ENCODE results near the gene BTNL3. TPM values are rescaled to one million over a fixed set of nuclear protein-coding genes. Genes with fewer than 3 reads are reported as not detected.

Gene BTNL3
- total RNA-seq, 1 experiment from 2014 or later = not detected

DNA sequence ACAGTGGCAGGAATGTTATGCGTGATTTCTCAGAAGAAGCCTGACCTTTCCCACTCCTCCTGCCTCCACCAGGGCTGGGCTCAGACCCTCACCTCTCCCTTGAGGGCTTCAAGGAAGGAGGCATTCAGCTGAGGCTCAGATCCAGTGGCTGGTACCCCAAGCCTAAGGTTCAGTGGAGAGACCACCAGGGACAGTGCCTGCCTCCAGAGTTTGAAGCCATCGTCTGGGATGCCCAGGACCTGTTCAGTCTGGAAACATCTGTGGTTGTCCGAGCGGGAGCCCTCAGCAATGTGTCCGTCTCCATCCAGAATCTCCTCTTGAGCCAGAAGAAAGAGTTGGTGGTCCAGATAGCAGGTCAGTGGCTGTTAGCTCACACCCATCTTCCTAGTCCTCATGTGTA is 61.4 kb downstream of the BTNL3 start:
- Histone ChIP-seq H3K36me3 (ENCODE audit: low read depth) (no peaks in the 10 kb centered on the region), H2AFZ (no peak overlapping the region), H3K27ac (no peak overlapping the region), H3K9me3 (ENCODE audit: insufficient read depth, low read depth) (no peaks in the 10 kb centered on the region), H3K4me1 (replicated peaks; ENCODE audit: insufficient read depth) (no peaks in the 10 kb centered on the region), H3K9me2 (ENCODE audit: insufficient read depth) (no peaks in the 10 kb centered on the region), H4K20me1 (ENCODE audit: insufficient read depth) (no peaks in the 10 kb centered on the region), H3K4me2 (no peak overlapping the region), H3K79me2 (ENCODE audit: low read depth) (no peaks in the 10 kb centered on the region), H3K4me3 (no peak overlapping the region), H3K27me3 (ENCODE audit: insufficient read depth, low read depth) (peaks cover 75% of the 10 kb centered on the region), H3F3A (ENCODE audit: insufficient read depth, low read depth) (no peaks in the 10 kb centered on the region)
- TF ChIP-seq EZH2 (IDR thresholded peaks at IDR 0.05; ENCODE audit: low read depth) = no peak
- TF ChIP-seq, protein P1, sequence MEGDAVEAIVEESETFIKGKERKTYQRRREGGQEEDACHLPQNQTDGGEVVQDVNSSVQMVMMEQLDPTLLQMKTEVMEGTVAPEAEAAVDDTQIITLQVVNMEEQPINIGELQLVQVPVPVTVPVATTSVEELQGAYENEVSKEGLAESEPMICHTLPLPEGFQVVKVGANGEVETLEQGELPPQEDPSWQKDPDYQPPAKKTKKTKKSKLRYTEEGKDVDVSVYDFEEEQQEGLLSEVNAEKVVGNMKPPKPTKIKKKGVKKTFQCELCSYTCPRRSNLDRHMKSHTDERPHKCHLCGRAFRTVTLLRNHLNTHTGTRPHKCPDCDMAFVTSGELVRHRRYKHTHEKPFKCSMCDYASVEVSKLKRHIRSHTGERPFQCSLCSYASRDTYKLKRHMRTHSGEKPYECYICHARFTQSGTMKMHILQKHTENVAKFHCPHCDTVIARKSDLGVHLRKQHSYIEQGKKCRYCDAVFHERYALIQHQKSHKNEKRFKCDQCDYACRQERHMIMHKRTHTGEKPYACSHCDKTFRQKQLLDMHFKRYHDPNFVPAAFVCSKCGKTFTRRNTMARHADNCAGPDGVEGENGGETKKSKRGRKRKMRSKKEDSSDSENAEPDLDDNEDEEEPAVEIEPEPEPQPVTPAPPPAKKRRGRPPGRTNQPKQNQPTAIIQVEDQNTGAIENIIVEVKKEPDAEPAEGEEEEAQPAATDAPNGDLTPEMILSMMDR (conservative IDR thresholded peaks at IDR 0.05) = no peak
- intact Hi-C loops (cut with micrococcal nuclease; ENCODE audit: unreplicated experiment) = no loop called here
- BruUV-seq (replicated peaks) = no TSS peak
- ChIA-PET CTCF (no interaction called here), POLR2A (ENCODE audit: unreplicated experiment) (no interaction called here)
- DNase-seq = no peak

DNA sequence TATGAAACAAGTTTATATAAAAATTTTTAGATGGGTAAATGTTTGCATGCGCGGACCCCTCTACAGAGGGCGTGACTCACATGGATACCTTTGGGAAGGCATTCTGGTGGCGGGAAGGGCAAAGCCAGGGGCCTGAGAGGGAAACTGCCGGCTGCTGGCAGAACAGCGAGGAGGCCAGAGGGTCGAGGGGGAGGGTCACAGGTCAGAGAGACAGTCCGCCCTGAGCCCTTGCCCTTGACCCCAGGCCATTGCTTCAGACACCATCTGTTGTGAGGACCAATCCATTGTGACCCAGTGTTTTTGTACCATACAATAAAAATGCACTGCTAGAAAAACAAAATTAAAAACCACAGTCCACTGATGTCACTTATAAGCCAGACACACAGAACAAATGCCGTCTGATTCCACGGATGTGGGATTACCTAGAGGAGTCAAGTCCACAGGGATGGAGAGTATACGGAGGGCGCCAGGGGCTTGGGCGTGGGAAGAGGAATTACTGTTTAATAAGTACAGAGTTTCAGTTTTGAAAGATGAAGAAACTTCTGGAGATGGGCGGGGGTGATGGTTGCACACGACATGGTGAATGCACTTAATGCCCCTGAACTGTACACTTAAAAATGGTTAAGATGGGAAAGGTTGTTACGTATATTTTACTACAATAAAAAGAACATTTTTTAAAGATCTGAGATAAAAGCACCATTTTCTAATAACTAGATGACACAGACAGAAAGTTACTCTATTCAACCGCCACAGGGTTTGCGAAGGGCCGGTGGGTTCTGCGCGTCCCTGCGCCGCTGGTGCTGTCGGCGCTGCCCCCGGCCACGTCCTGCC is 63.4 kb downstream of the BTNL3 start:
- no peaks in the 10 kb centered on the region for H3F3A ChIP-seq (ENCODE audit: insufficient read depth, low read depth)
- no peaks in the 10 kb centered on the region for H3K4me1 ChIP-seq (replicated peaks; ENCODE audit: insufficient read depth)
- intact Hi-C loops (cut with micrococcal nuclease; ENCODE audit: unreplicated experiment) = no loop called here
- no peak overlapping the region for H3K4me3 ChIP-seq
- no TSS peak for BruUV-seq (replicated peaks)
- H3K9me2 ChIP-seq (ENCODE audit: insufficient read depth) = no peaks in the 10 kb centered on the region
- H3K36me3 ChIP-seq (ENCODE audit: low read depth) = no peaks in the 10 kb centered on the region
- no peak overlapping the region for H3K4me2 ChIP-seq
- H2AFZ ChIP-seq = no peak overlapping the region
- DNase-seq = no peak
- no peak for TF ChIP-seq EZH2 (IDR thresholded peaks at IDR 0.05; ENCODE audit: low read depth)
- TF ChIP-seq, protein P1 (conservative IDR thresholded peaks at IDR 0.05) = no peak
- H3K27ac ChIP-seq = no peak overlapping the region
- CTCF ChIA-PET = no interaction called here
- no peaks in the 10 kb centered on the region for H4K20me1 ChIP-seq (ENCODE audit: insufficient read depth)
- H3K27me3 ChIP-seq (ENCODE audit: insufficient read depth, low read depth) = peaks cover 81% of the 10 kb centered on the region
- POLR2A ChIA-PET (ENCODE audit: unreplicated experiment) = no interaction called here
- H3K9me3 ChIP-seq (ENCODE audit: insufficient read depth, low read depth) = no peaks in the 10 kb centered on the region
- no peaks in the 10 kb centered on the region for H3K79me2 ChIP-seq (ENCODE audit: low read depth)

DNA sequence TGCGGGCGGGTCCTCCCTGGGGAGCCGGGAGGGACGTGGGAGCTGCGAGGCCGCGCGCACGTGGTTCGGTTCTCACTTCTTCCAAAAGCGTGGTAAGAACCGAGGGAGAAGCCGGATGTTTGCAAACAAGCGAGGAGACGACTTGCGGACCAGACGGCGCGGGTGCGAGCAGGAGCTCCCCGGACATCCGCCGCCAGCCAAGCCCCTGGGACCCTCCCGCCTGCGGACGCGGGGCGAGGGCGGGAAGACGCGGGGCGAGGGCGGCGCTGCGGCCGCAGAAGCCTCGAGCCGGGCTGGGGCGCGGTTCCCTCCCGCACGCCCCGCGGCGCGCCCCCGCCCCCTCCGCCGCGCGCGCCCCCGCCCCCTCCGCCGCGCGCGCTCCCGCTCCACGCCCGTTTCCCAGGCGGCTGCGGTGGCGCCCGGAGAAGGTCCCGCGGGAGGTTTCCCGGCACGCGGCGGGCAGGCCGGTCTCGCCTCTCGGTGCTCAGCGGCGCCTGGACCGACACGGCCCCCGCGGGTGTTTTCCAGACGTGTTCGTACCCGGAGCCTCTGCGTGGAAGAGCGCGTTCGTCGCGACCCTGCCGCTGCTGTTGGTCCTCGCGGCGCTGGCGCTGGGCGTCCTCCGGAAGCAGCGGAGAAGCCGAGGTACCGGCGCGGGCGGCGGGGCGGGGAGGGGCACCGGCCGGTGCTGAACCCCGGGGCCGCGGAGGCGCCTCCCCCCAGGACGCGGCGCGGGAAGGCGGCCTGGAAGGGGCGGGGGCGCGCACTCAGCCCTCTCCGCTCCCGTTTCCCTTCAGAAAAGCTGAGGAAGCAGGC is 64.2 kb downstream of the BTNL3 start:
- no peaks in the 10 kb centered on the region for H3K36me3 ChIP-seq (ENCODE audit: low read depth)
- H4K20me1 ChIP-seq (ENCODE audit: insufficient read depth) = no peaks in the 10 kb centered on the region
- no peak overlapping the region for H3K4me2 ChIP-seq
- no peak overlapping the region for H3K4me3 ChIP-seq
- peaks cover 80% of the 10 kb centered on the region for H3K27me3 ChIP-seq (ENCODE audit: insufficient read depth, low read depth)
- H2AFZ ChIP-seq = no peak overlapping the region
- no peaks in the 10 kb centered on the region for H3K9me2 ChIP-seq (ENCODE audit: insufficient read depth)
- ChIA-PET POLR2A (ENCODE audit: unreplicated experiment) (no interaction called here), CTCF (no interaction called here)
- no peaks in the 10 kb centered on the region for H3K4me1 ChIP-seq (replicated peaks; ENCODE audit: insufficient read depth)
- intact Hi-C loops (cut with micrococcal nuclease; ENCODE audit: unreplicated experiment) = no loop called here
- H3K79me2 ChIP-seq (ENCODE audit: low read depth) = no peaks in the 10 kb centered on the region
- TF ChIP-seq EZH2 (IDR thresholded peaks at IDR 0.05; ENCODE audit: low read depth) = no peak
- no peak overlapping the region for H3K27ac ChIP-seq
- H3F3A ChIP-seq (ENCODE audit: insufficient read depth, low read depth) = no peaks in the 10 kb centered on the region
- no peak for DNase-seq
- H3K9me3 ChIP-seq (ENCODE audit: insufficient read depth, low read depth) = no peaks in the 10 kb centered on the region
- BruUV-seq (replicated peaks) = no TSS peak
